ENCODE measurements around the gene SEC16B. TPM values are rescaled to one million over a fixed set of nuclear protein-coding genes. Genes with fewer than 3 reads are reported as not detected.

The SEC16B gene
- polyA plus RNA-seq, 1 donor: 7.0 TPM

DNA sequence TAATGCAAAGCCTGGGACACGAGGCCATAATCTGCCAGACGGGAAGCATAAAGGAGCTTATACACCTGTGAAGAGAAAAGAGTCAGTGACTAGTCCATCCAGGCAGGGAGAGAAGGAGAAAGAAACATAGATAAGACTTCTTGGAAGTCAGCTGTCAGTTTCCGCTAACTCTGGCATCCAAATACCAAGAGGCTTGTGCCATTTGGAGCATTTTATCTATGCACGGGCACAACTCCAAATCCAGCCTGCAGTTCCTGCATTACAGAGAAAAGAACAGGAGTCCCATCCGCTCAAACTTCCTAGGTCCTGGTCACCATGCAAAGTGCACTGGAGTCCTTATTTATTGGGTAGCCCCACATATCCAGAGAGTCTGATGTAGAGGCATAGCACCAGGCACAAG lies 27.9 kb downstream of the SEC16B start:
- no peak for DNase-seq

DNA sequence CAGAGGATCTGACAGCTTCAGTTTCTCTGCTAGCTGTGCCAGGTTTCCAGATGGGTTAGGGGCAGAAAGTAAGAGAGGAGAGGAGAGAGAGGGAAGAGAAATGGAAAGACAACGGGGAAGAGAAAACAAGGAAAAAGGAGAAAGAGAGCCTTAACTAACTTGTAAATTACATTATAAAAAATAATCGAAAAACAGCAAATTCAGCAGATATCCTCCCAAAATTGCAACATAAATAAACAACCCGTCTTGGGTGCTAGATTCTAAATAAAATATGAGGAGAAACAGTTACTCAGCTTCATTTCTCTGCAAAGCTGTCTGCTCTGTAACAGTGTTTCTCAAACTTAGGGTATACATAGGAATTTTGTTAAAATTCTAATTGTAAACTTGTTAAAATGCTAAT lies 29.2 kb downstream of the SEC16B start:
- DNase-seq: no peak

DNA sequence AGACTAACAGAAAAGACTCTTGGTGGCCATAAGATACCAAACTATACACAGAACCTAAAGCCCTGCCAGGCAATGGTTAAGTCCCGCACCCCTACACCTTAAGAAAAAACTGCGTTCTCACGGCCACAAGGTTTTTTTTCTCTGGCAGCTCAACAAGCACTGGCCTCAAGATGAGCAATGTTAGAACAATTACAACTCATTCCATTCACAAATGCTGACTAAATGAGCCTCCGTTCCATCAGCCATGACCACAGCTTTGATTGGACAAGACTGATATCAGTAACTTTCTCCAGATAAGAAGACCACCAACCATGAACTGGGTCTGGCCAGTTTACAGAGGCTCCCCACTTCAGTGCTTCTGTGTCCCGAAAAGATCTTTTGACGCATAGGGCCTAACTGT lies 31.9 kb downstream of the SEC16B start:
- no peak for DNase-seq

DNA sequence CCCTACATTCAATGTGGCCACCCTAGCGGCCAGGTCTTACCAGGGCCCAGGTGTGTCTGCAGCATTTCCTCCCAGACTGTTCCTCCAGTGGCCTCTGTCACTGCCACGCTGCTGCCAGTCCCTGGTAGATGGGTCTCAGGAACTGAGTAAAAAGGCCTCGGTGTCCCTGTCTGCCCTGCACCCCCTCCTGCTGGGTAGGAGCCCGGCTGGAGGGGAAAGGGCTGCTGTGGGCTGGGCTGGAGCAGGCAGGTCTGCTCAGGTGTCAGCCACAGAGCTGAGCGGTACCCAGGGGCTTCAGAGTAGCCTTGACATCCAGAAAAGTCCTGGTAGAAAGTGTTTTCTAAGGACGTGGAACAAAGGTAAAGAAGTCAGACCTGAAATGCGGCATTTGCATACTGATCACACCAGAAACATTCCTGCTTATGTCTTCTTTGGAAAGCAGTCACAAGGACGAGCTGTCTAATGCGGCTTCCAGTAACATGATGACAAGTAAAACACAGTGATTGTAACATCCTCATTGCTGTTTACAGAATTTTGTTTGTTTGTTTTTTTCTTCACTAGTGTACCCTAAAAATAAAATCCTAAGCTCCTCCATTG lies 32.6 kb downstream of the SEC16B start:
- no peak for DNase-seq

DNA sequence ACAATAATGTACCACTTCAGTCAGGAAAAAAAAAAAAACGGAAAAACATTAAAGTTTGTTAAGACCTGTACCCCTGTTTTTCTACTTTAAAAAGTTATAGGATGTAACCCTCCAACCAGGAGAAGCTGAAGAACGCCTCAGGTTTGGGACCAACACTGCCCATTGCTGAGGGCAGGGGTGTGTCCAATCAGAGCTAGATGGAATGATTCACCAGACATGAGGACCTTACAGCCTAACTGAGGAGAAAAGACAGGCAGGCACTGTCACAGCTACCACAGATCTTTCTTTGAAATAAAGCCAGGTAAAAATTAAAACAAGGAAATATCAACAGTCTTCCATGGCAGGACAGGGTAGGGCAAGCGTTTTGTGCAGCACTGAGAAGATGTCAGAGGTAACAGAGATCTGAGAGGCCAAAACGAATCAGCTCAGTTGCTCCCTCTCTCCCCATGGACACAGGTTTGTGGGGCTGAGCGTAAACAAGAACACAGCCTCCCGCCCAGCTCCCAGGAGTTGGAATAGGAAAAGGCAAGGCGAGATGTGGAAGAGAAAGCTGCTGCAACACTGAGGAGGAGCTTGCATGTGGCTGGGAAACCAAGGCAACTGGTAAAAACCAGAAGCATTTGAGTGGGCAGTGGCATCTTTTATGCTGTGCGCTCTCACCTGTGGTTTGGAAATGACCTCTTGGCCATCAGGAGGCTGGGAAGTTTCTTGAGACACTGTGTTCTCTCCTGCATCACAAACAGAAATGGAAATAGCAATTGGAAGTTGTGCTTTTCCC lies 34.0 kb downstream of the SEC16B start:
- no peak for DNase-seq

DNA sequence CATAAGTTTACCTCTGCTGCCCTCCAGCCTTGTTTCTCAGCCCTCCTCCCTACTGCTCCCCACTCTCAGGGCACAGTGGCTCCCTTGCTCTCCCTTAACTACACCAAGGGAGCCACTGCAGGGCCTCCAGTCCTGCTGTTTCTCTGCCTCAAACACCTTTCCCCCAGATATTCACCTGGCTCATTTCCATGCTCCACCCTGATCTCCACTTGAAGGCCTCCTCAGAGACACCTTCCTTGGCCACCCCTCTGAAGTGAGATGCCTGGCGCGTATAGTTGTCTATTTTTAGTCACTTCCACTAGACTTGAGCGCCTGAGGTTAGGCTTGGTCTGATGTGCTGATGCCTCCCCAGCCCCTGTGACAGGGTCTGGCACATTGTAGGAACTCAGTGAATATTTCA lies 34.9 kb downstream of the SEC16B start:
- DNase-seq: no peak

DNA sequence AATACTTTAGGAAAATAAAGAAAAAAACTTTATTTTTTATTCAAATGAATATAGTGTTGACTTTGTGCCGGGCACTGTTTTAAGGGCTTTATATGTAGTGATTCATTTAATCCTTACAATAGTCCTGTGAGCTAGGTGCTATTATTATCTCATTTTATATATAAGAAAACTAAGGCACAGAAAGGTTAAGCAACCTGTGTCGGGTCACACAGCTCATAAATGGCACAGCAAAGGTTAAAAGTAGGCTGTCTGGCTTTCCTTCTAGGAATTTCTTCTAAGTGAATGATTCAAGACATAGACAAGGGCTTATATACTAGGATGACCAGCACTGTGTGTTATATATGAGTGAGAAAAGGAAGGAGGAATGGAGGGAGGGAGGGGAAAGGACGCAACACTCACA lies 35.4 kb downstream of the SEC16B start:
- DNase-seq: no peak

DNA sequence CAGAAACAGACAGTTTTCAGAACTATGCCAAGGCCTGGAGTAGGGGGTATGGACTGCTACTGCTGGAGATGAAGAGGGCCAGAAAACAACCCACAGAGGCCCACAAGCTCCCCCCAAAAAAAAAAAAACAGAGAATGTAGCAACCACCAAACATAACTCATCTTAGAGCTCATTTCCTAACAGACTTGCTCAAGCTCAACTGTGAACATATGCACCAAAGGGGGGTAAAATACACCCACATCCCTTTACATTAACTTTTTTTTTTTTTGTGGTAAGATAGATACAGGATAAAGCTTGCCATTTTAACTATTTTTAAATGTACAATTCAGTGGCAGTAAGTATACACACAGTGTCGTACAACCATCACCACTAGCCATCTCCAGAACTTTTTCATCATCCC lies 36.0 kb downstream of the SEC16B start:
- no peak for DNase-seq

DNA sequence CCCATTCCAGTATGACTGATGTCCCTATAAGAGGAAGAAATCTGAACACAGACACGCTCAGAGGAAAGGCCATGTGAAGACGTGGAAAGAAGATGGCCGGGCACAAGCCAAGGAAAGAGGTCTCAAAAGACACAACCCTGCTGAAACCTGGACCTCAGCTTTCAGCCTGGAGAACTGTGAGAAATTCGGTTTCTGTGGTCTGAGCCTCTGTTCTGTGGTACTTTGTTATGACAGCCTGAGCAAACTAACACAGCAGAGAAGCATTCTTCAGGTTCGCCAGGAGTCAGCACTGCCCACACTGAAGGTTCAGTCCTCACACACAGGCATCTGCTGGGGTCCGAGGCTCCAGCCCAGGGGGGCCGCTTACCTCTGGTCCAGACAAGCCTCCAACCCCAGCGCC lies 37.7 kb downstream of the SEC16B start:
- no peak for DNase-seq

DNA sequence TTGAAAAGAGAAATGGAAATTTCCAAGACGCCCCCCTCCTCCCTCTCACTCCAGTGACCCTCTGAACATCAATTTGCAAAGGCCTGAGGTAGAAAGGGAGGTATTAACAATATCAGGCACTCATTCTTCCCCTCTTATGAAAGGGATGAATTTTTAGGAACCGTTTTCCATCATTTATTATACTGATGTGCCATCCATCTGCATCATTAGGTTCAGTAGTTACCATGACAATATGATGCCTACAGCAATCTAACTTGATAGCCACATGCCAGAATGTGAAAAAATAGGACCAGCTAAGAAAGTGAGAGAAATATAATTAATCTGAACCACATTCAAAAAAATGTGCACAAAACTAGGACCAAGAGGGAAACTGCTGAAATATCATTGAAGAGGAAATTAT lies 40.9 kb downstream of the SEC16B start:
- DNase-seq: no peak

DNA sequence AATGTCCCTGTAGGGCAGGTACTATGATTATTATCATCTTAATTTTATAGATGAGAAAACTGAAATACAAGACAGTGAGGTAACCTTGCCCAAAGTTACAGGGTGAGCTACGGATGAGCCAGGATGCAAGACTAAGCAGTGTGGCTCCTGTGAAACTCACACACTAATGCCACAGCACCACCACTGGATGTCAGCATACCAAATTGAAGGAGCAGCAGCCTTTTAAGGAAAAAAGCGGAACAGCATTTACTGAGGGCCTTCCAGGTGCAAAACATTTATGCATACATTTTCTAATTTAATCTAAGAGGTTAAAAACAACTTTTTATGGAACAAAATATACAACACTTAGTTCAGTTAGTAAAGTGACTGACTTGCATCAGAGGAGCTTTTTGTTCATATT lies 41.7 kb downstream of the SEC16B start:
- DNase-seq: no peak

DNA sequence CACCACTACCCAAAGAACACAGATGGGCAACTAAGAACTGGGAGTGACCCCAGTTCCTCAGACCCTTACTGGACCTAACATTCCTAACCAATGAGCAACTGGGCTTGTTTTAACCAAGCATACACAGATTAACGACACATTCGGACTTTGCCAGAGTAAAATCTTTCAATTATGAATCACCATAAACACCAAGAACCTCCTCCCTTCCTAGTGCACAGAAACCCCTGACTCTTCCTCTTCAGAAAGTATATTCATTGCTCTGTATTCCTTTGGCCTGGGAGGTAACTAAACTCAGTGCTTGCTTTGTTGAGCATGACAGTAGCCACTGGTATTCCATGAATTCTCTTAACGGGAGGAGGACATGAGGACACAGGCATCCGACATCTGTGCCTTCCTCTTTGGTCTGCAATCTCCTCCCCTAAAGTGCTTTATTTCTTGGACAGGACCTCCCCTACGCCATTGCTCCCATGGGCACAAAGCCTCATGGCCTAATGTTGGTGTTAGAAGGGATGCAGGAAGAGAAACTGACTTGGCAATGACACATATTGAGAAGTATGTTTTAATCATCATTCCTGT lies 42.7 kb downstream of the SEC16B start:
- no peak for DNase-seq

DNA sequence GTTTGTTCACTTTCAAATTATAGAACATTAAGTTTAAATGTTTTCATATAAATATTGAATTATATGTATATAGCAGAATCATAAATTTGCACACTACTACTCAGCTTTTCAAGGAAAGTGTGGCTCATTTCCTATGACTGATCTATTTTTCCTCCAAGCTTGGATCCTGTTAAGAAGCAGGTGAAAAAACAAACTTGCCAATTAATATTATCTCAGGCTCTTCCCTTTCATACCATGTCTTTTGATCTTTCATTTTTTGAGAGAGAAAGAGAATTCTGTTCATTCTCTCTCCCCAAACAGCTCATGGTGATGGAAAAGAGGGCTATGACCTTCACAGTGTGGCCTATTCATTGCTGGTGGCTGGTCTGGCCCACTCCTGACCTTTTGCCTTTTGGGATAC lies 43.7 kb downstream of the SEC16B start:
- no peak for DNase-seq

DNA sequence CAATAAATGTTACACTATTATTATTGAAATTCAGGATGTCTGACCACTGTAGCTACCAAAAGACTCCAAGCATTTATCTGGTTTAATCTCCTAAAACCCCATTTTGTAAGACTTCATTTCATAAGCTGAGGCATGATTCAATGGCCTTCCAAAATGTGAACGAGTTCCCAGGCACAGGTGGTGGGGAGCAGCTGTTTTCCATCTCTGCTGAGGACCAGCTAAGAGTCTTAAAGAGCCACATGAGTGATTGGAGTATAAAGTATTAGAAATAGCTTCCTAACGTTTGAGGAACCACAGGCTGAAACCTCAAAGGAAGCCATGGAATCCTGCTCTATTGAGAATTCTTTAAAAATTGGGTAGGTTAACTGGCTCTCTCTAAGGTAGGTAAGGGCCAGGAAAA lies 44.9 kb downstream of the SEC16B start:
- DNase-seq: no peak

DNA sequence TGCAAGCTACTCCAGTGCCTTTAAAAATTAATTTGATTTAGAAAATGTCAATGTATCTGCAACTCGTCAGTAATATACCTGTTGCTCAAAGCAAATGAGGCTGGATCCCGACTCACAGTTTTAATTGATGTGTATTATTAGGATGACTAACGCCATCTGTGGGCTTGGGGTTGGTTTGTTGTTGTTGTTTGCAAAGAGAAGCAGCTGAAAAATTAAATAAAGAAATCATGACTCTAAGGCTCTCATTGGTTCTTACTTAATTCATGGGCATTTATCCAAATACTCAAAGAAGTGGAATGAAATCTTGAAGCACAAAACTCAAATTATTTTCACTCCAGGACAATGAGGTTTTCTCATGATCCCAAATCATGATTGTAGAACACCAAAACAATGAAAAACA lies 46.4 kb downstream of the SEC16B start:
- no peak for DNase-seq

DNA sequence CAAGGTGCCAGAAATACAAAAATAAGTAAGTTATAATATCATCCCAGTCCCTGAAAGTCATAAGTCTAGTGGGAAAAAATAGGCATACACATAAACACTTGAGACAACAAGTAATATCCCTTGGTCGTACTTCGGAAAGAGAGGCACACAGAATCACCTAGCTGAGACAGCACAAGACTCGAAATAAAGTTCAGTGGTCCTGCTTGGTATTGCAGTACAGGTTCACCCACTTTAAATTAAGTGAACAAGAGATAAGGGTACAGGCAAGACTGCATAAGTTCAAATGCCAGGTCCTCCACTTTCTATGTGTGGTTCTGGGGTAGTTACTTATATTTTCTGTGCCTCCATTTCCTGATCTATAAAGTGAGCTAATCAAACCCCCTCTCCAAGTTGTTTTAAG lies 47.6 kb downstream of the SEC16B start:
- no peak for DNase-seq

DNA sequence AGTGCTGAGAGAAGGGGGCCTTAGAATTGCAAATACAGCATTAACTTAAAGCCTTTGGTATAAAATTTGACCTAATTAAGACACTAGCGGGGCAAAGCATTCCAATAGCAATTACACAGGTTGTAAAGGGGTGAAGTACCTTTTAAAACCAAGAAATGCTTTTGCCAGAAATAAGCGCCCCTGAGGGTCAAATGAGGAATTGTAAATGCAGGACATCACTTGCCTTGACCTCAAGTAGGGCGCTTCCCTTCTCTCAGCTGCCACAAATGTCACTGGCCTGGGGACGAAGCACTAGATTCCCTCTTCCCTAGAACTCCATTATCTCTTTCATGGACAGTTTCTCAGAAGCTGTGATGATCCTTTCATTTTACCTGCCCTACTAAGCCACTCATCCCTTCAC lies 48.3 kb downstream of the SEC16B start:
- DNase-seq: no peak

DNA sequence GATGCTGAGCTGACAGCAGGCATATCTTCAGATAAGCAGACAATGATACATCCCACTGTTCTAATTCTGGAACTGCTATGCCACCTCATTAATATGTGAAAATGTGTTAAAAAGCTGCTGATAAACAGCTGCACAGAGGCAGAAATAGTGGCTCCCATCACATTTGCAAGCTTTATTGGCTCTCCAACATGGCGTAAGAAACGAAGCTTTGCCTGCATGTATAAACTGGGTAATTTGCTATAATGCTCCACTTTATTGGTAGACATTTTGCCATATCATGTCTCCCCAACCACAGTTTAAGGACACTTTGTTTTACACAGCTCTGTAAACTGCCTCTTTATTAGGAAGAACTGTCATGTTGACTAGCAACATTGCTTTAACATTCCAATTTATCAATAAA lies 49.8 kb downstream of the SEC16B start:
- no peak for DNase-seq

DNA sequence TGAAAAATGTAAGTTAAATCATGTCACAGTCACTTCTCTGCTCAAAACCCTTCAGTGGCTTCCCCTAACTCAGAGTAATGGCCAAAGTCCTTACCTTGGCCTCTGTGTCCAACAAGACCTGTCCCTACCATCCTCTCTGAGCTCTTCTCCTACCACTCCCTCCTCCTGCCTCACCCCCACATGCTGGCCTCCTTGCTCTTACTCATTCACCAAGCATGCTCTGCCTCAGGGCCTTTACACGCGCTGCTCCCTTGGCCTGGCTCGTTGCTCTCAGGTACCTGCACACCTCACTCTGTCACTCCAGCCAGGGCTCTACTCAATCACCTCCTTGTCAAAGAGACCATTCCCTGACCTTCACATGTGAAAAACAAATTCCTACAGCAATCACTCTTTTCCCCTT lies 54.2 kb downstream of the SEC16B start:
- DNase-seq: no peak

DNA sequence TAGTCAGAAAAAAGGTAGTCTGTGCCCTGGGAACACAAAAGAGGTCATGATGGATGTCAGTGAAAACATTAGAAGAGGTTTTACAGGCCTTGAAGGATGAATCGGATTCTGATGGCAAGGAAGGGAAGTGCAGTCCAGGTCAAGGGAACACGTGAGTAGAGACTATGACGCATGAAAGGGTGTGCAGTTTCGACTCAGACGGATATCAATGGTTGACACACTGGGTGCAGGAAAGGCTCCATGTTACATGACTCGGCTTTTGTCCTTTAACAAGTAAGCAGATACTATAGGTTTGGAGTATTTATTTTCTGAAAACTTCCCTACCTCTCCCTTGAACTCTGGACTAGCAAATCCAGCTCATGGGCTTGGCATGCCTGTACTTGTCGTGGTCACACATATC lies 55.3 kb downstream of the SEC16B start:
- DNase-seq: no peak

DNA sequence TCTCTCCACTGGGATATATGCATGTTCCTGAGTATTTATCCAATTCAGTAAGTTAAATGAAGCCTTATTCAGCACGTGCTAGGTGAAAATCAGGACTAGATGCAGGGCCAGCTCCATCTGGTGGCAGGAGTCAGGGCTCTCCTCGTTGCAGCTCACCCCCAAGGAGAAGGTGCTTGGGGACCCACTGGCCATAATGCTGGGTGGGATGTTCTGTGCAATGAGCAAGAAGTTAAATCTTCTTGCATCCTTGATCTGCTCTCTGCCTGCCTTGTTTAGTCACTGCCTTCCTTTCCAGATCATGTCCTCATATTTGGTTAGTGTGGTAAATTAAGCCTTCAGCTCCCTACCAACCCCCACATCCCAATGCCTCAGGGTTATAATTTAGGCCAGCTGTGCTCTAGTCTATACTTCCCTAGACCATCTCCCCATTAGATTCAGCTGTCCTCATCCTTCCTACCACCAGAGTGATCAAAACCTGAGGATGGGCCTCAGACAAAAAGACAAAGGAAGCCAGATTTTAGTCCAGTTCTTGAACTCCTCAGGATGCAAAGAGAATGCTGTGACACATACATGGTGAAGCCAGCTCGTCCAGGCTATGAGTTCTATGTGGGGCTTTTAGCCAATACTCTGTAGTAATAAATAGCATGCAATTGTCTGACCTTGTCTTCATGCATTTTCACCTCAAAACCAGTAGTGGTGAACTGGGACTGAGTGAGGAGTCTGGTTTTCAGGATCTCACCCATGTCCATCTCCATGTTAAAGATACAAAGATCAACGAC lies 55.9 kb downstream of the SEC16B start:
- DNase-seq: peak; percentile 15

DNA sequence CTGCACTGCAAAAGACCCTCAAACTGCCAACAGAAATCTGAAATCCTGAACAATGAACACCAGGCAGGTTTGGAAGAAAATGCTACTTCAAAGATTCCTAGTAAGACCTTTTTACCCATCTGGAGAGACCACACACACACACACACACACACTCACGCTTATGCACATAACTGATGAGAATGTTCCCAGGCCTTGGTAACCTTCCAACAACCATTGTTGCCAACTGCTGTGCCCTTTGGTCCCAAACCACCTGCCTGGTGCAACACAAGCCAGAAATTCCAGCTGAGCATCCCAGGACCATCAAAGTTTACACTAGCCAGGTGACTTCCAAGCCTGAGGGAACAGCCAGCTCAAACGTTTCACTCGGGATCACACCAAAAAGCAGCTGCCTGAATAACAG lies 56.9 kb downstream of the SEC16B start:
- no peak for DNase-seq

DNA sequence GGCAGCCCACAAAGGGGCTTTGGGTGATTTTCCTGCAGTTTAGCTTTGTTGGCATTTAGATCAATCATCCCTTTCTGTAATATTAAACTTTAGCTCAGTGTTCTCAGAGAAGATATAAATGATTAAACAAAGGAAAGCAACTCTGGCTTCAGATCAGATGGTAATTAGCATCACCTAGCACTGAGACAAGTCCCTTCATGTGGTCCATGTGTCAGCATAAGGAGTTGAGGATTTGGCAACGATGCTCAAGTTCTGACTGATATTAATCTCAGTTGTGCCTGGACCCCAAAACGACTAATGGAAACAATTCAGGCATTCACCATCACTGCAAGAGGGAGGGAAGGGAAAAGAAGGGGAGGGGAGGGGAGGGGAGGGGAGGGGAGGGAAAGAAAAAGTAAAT lies 60.4 kb downstream of the SEC16B start:
- no peak for DNase-seq

DNA sequence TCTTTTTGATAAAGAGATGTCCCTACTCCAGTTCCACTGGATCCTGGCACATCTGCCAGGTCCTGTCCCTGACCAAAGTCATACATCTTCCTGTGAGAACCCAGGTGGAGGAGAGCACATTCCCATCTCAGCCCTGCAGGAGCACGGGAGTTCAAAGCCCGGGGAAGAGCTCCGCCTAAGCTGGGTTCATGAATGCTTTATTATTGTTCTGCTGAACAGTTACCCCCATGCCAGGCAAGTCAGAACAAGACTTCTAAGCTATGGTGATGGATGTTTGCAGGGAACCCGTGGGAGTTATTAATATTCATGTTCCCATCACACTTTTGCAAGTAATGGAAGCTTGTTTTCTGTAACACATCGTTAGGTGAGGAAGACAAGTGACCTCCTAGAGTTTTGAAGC lies 62.9 kb downstream of the SEC16B start:
- DNase-seq: no peak
